ENCODE measurements around the gene NMT1.

DNA sequence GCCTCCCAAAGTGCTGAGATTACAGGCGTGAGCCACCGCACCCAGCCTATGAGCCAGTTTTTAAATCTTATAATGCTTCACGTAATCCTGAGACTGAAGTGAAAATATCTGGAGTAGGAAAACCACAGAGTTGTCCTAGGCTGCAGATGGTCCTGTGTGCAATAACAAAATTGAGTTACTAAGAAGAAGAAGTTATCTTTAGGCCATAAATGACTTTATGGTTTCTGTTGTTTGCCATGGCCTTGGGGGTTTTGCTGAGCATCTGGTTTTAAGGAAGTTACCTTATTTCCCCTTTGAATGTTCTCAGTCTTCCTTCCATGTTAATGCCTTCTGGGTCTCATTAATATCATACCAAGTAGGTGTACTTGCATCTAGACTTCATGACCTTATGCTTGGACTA, 16.5 kb downstream of the NMT1 start:
- TF ChIP-seq SIN3A (IDR thresholded peaks at IDR 0.05; ENCODE audit: low read depth) = no peak
- TF ChIP-seq, protein P1, sequence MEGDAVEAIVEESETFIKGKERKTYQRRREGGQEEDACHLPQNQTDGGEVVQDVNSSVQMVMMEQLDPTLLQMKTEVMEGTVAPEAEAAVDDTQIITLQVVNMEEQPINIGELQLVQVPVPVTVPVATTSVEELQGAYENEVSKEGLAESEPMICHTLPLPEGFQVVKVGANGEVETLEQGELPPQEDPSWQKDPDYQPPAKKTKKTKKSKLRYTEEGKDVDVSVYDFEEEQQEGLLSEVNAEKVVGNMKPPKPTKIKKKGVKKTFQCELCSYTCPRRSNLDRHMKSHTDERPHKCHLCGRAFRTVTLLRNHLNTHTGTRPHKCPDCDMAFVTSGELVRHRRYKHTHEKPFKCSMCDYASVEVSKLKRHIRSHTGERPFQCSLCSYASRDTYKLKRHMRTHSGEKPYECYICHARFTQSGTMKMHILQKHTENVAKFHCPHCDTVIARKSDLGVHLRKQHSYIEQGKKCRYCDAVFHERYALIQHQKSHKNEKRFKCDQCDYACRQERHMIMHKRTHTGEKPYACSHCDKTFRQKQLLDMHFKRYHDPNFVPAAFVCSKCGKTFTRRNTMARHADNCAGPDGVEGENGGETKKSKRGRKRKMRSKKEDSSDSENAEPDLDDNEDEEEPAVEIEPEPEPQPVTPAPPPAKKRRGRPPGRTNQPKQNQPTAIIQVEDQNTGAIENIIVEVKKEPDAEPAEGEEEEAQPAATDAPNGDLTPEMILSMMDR (IDR thresholded peaks at IDR 0.05 in 2 of 3, conservative IDR thresholded peaks at IDR 0.05 in 1 of 3; ENCODE audit: borderline replicate concordance in 1 of 3, insufficient read depth in 1 of 3, low read depth in 2 of 3, low read length in 2 of 3) = no peak
- TF ChIP-seq SP1 (IDR thresholded peaks at IDR 0.05; ENCODE audit: low read depth) = no peak
- TF ChIP-seq POLR2A (IDR thresholded peaks at IDR 0.05; ENCODE audit: borderline replicate concordance, extremely low read depth, insufficient read depth, insufficient read length) = no peak
- TF ChIP-seq YY1 (IDR thresholded peaks at IDR 0.05; ENCODE audit: extremely low read depth, insufficient replicate concordance, low read depth, low read length) = no peak
- no peak for TF ChIP-seq RAD21 (IDR thresholded peaks at IDR 0.05; ENCODE audit: low read depth)
- TF ChIP-seq, protein P2, sequence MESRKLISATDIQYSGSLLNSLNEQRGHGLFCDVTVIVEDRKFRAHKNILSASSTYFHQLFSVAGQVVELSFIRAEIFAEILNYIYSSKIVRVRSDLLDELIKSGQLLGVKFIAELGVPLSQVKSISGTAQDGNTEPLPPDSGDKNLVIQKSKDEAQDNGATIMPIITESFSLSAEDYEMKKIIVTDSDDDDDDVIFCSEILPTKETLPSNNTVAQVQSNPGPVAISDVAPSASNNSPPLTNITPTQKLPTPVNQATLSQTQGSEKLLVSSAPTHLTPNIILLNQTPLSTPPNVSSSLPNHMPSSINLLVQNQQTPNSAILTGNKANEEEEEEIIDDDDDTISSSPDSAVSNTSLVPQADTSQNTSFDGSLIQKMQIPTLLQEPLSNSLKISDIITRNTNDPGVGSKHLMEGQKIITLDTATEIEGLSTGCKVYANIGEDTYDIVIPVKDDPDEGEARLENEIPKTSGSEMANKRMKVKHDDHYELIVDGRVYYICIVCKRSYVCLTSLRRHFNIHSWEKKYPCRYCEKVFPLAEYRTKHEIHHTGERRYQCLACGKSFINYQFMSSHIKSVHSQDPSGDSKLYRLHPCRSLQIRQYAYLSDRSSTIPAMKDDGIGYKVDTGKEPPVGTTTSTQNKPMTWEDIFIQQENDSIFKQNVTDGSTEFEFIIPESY (IDR thresholded peaks at IDR 0.05; ENCODE audit: extremely low read depth, insufficient replicate concordance, low read length) = no peak
- no peak for TF ChIP-seq CBX3 (IDR thresholded peaks at IDR 0.05; ENCODE audit: low read depth)
- TF ChIP-seq ZNF274 (IDR thresholded peaks at IDR 0.05; ENCODE audit: low read depth, low read length) = no peak
- no peak for TF ChIP-seq EZH2 (IDR thresholded peaks at IDR 0.05)
- no peak for TF ChIP-seq POLR2AphosphoS5 (IDR thresholded peaks at IDR 0.05; ENCODE audit: low read depth, low read length)
- TF ChIP-seq, protein P3, sequence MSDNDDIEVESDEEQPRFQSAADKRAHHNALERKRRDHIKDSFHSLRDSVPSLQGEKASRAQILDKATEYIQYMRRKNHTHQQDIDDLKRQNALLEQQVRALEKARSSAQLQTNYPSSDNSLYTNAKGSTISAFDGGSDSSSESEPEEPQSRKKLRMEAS (IDR thresholded peaks at IDR 0.05) = no peak
- no peak for TF ChIP-seq SRF (IDR thresholded peaks at IDR 0.05; ENCODE audit: low read depth)
- no peak for TF ChIP-seq EGR1 (IDR thresholded peaks at IDR 0.05; ENCODE audit: low read depth)

Measured in HCT116 (cell line).